Embryonic facial prominence (tissue), 1 donor: Measurements from ENCODE around the gene CRY2.

Experiments
- DNase-seq: peaks from one replicate; pipeline ENCODE4 v3.0.0-alpha.2; 2016; ENCODE audit errors: extremely low spot score

CRY2 gene

DNA sequence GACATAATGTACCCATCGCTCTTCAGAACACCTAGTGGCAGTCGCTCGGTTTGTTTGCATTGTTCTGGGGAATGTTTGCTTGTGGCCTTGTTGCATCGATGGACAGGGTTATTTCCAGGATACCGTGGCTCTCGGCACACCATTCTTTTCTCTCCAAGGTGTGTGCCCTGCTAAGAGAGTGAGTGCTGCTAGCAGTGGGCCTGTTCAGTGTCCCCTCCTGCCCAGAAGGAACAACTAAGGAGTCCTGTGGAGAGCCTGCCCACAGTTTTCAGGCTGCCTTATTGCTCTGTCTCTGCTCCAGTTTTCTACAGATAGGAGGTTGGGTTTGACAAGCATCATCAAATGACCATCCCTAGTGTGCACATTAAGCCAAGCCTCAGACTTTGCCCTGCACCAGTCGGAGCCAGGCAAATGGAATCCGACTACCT lies 1.4 kb downstream of the CRY2 start:
- DNase-seq: no peak

DNA sequence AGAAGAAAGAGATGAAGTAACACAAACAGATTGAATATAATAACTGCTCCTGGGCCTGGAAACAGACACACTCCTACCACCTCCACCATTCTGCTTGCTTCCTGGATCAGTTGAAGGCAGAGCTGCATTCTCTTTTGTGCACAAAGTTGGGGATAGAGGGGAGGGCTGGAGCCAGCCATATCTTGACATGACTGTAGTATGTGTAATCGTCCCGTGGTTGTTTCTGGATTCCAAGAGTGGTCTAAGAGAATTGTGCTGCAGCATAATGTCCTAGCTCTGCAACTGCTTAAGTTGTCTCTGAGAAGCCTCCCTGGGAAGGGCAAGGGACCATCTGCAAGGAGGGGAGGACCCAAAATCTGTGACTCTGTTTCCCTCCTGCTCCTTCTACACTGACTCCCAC lies 3.2 kb downstream of the CRY2 start:
- DNase-seq: no peak

DNA sequence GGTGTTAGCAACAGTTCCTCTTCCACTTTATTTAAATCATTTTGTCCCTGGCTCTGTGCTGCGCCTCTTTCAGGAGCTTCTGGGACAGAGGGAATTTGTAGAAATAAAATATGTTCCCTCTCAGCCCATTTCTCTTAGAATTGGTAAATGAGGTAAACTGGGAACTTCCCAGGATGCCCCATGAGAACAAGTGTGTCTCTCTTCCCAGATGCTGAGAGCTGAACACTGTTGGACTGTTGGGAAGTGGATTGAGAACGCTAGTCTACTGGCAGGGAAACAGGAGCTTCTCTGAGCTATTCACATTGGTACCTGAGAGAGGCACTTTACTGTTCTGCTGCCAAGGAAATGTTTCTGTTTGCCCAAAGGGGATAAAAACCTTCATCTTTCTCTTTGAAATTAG lies 4.0 kb downstream of the CRY2 start:
- DNase-seq: no peak

DNA sequence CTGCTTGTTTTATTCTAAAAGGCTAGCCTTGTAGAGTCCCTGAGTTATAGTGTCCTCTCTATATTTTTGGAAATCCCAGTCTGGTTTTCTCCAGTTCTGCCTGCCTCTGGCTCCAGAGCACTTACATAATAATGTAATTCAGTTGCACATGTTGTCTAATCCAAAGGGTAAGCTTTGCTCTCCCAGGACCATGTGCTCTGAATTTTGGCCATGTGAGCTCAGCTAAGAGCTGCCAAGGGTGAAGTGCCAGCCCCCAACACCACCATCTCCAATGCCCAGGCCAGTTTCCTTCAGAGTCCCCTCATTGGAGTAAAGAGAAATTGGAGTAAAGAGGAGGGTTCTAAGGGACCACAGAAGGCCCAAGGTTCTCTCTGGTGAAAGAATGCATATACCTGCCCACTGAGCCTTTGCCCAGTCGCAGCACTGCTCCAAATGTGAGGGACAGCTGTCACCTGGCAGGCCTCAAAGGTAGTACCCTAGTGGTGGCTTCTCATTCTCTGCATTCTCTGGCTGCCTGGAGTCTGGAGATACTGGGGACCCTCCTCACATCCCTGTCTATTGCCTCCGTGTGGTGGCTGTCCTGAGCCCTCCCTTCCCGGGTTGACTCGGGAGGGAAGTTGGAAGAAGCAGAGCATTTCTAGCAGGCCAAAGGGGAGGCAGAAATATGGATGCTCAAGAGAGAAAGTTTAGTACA lies 4.9 kb downstream of the CRY2 start:
- DNase-seq: no peak

DNA sequence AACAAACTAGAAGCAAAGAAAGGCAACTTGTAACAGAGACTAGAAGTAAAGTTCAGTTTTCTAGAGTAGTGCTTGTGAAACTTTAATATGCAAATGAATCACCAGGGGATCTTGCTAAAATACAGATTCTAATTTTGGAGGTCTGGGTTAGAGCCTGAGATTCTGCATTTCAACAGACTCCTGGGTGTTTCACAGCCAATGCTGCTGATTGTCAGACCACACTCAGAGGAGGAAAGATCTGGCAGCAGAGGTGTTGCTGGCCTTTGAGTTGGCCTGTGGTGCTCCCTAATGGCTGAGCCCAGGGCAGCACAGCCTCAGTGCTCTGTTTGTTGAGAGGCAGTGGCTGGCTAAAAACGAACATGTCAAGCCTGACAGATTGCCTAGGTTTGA lies 5.4 kb downstream of the CRY2 start:
- DNase-seq: no peak

DNA sequence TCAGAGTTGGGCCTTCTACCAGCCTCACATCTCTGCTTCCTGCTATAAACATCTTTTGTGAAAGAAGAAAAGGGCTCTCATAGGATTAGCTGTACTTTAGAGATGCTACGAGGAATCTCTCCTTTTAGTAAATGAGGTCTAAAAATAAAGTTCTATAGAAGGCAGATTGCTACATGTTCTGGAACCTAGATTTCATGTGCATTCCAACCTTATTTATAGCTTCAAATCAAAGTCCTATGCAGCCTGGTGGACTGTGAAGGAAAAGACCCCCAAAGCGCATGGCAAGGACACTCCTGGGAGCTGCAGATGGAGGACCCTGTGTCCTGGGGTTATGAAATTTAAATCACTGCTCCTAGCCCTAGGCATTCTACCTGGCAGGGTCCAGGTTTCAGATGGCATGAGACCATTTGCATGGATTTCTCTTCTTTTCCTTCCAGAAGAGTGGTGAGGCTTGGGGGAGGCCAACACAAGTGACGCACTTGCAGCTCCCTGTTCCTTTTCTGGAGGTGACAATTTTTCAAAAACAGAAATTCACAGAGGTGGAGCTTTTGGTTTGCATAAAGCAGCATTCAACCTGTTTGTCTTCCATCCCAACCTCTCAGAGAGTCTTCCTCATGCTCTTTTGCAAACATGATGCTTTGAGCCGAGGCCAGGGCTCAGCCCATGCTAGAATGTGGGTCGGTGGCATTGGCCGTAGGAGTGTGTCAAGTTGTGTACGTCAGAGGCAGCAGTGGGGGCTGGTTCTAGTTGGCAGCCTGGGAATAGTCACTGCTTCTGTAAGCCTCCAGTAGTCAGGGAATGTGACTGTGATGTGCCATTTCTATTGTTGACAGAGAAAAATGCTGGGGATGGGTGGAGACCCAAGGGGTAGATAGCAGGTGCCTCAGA lies 6.3 kb downstream of the CRY2 start:
- no peak for DNase-seq

DNA sequence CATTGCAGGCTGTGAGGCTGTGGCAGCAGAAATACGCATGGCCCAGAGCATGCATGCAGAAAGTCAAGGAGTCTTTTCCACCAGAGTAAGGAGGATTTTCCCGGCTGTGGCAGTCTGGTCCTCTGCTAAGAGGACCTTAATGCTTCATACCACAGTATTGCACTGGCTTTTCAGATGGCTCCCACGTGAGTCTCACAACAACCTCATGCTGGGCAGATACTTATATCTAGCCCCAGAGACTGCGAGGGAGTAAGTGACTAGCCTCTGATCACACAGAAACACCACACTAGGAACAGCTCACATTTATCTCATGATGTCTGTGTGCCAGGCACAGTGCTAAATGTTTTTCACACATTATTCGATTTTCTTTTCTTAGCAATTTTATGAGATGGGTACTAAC lies 8.0 kb downstream of the CRY2 start:
- no peak for DNase-seq

DNA sequence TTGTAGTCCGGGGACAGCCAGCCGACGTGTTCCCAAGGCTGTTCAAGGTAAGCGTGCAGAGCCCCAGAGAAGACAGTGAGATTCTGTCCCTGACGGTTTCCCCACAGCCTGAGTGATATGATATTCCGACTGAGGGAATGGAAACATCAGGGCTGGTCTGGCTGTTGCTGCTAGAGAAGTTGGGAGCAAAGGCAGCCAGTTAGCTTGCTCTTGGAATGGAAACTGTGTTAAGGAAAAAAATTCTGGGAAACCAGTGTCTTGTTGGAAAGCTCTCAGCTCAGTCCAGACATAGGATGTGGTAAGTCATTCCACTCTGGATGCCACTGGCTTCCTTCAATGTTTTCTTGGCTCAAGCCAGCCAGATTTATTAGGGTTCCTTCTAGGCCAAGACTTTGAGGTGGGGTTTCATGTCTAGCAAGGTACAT lies 8.8 kb downstream of the CRY2 start:
- no peak for DNase-seq

DNA sequence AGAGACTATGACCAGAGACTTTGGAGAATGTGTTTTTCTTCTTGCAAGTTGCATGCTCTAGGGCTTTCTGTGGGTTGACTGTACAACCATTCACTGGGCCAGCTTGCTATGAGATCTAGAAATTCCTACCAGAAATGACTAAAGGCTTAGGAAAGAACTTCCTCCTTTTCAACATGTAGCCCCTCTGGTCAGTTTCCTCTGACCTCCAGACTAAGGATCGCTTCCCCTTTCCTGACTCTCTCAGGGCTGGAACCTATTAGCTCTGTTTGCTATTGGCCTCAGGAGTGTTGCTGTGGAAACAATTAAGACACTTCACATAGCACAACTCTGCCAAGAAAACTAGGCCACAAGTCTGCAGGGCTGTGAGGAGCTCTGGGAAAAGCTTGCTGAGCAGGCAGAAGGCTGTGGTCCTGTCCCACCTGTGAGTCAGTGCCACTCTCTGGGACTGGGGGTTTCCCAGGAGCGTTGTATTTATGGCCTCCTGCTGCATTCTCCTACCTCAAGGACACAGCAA lies 10.7 kb downstream of the CRY2 start:
- peak; percentile 56 for DNase-seq

DNA sequence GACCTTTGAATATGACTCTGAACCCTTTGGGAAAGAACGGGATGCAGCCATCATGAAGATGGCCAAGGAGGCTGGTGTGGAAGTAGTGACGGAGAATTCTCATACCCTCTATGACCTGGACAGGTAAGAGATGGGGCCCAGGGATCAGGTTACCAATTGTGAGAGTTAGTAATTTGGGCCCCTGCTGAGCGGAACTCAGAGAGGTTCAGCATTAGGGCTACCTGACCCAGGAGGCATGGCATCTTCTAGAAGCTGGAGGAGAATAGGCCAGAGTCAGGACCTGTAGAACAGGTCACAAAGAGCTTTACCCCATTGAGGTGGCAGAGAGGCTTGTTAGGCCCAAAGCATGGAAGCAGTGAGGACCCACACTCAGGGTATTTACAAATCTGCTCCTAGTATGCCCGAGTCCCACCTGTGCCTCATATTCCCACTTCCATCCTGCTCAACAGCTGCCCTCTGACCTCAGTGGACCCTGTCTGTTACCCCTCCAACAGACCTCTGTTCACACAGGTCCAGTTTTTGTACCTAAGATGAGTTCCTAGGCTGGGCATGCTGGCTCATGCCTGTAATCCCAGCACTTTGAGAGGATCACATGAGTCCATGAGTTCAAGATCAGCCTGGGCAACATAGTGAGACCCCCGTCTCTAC lies 11.6 kb downstream of the CRY2 start:
- no peak for DNase-seq

DNA sequence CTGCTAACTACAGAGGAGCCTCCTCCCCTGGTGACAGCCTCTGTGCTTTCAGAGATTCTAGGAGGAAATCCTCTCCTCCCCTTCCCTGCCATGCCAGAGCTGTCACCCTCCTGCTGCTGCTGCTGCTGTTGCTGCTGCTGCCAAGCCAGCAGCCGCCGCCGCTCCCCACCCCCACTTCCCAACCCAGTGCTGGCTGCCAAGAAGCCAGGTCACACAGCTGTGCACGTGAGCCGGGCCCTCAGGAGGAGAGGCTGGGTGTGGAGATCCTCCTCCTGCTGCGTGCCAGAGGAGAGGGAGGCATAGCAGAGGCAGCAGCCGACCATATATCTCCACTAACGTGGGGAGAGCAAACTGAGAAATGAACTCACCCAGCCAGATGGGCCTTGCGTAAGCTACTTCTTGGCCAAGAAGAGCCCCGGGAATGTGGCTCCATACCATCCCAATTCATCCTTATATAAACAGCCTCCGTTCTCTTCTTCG lies 12.4 kb downstream of the CRY2 start:
- no peak for DNase-seq

DNA sequence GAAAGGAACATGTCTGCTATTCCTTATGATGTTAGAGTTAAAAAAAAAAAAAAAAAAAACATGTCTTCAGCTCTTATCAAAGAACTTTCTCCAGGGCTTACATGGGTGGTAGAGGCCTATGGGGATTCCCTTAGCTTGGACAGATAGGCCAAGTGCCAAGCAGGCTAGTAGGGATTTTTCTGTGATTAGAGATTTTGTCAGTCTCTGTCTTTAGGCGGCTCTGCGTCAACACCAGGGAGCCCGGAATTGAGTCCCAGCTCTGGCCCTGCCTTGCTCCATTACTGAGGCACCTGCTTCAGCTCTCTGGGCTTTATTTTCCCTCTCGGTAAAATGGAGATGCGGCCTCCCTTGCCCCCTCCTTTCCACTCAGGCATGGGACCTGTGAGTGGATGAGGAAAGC lies 13.1 kb downstream of the CRY2 start:
- DNase-seq: no peak

DNA sequence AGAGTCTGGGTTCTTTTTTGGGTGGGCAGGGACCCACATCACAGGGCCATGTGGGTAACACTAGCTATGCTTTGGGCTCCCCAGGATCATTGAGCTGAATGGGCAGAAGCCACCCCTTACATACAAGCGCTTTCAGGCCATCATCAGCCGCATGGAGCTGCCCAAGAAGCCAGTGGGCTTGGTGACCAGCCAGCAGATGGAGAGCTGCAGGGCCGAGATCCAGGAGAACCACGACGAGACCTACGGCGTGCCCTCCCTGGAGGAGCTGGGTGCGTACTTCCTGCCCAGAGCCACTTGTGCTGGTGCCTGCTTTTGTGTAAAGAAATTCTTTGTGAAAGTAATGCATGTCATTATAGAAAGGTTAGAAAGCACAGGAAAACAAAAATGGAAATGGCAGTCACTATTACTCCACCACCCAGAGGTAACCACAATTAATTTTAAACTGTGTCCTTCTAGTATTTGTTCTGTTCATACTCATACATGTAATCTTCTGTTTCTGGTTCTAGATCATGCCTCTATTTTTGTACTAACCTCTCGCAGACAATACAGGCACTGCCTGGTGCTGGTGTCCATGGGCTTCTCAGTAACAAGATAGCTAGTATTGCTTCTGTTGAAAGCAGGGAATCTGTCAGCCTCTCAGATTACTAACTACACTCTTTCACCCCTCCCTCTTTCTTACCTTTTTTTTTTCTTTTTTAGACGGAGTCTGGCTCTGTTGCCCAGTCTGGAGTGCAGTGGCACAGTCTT lies 13.7 kb downstream of the CRY2 start:
- no peak for DNase-seq

DNA sequence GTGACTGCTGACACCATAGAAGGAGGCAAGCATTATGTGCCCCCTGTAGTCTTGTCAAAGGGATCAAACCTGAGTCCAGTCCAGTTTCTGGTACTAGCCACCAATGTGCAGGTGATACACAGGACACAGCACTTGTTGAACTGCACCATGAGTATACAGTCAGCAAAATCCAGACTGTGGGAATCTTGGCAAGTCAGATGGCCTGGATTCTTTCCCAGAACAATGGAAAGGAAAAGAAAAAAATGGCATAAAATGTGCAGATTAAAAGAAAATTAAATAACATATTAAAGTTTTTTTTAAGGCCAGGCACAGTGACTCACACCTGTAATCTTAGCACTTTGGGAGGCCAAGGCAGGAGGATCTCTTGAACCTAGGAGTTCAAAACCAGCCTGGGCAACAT lies 16.8 kb downstream of the CRY2 start:
- no peak for DNase-seq

DNA sequence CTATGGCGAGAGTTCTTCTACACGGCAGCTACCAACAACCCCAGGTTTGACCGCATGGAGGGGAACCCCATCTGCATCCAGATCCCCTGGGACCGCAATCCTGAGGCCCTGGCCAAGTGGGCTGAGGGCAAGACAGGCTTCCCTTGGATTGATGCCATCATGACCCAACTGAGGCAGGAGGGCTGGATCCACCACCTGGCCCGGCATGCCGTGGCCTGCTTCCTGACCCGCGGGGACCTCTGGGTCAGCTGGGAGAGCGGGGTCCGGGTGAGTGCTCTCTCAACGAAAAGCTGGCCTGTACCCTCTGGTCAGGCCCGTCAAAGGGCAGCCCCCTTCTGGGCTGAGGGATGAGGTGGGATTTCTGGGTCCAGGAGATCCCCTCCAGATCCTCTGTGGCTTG lies 22.3 kb downstream of the CRY2 start:
- DNase-seq: no peak

DNA sequence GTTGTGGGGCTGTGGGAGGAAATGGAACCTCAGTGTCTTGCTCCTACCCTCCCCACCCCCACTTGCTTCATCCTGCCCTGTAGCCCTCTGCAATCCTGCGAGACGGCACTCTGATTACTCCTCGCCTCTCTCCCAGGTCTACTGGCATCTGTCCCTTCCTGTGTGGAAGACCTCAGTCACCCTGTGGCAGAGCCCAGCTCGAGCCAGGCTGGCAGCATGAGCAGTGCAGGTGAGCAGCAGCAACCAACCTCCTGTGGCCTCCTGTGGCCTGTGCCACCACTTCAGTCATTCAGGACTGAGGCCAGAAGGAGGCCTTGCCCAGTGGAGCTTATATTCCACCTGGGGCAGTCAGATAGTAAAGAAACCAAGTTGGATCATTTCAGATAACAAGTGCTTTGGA lies 23.4 kb downstream of the CRY2 start:
- DNase-seq: no peak

DNA sequence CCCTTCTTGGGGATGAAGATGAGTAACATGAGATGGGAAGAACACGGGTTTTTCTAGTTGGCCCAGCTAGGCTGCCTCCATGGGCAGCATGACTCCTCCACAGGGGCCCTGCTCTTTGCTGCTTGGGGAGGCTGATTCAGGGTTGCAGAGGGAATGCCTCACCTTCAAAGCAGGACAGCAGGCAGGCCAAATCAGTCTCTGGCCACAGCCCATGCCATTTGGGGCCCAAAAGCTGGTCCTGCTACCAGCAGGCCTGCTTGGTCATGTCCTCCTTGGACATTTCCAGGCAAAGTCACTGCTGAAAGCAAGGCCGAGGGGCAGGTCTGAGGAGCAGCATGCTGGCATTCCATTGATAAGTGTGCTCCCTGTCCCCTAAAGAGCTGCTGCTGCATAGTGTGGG lies 24.4 kb downstream of the CRY2 start:
- DNase-seq: no peak

DNA sequence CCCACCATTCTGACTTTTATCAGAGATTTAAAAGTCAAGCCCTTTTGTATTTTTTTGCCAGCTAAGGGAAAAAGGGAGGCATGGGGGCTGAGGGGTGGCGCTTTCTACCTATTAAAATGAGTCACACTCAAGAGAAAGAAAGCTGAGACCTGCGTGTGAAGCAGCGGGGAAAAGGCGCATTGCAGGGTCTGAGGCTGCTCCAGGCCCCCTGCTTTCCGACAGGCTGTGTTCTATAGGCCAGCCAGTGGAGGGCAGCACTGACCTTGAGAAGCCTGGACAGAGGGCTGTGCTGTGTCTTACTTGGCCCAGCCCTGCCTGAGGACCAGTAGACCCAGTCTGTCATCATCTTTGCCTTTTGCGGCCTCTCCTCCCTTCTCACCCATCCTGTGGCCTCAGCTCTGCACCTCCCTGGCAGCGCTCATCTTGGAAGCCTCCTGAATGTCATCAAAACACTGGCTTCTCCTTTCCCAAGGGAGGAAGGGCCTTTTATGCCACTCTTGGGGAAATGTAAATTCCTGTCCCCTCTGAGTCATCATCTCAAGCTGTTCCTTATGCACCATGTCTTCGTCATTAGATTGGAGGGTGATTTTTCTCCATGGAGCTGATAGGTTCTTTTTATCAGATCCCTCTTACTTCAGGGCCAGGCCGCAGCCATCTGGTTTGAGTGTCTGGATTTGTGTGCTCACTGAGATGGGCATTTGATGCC lies 25.5 kb downstream of the CRY2 start:
- DNase-seq: no peak

DNA sequence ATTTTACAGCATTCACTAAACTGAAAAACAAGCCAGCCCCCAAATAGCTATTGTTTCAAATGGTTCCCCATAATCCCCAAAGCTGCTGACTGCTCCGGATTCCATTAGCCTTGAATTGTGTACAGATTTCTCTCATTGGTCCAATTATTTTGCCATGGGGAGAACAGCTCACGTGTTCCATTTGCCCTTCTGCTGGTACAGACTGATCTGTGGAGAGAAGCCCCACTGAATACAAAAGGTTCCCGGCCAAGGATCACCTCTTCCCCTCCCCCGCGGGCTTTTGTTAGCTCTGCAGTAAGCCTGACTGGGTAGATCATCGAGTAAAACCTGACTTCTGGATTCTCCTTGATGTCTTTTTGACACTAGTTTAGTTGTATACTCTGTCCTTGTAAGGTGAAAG lies 29.1 kb downstream of the CRY2 start:
- no peak for DNase-seq

DNA sequence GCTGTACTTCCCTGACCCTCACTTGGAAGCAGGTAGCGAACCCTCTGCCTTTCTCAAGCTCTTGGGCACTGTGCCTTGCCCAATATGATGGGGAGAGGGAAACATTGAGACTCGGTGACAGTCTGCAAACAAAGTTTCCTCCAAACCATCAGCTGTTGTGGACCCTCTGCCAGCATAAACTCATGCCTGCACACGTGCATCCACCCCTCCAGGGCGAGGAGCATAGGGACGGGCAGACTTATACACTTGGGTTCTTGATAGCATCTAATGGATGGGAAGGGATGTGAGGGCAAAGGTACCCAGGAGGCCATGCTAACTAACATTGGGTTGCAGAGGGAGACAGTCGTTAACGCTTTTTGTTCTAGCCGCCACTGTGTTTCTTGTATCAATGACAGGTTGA lies 29.9 kb downstream of the CRY2 start:
- DNase-seq: no peak

DNA sequence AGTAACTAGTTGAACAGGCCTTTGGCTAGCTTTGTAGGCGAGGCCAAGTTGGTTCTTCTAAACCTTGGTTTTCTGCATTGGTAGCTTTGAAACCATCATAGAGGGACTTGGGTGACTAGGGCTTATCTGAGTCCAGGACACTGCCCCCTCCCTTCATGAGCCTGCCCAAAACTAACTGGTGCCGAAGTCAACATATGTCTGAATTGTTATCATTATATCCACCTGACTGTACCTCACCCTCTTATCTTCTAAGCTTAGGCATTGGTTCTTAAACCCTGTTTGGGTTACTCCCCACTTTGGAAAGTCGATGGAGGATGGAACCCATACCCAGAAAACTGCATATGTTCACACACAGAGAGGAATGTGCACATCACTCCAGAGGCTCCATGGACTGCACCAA lies 30.6 kb downstream of the CRY2 start:
- DNase-seq: no peak
